Measurements from ENCODE around the gene NXPH1.
"Not testable (repeated sequence)": the region's sequence is repeated elsewhere in the genome, so short reads cannot be mapped to it uniquely, and the experiment has no call there.

The NXPH1 gene

DNA sequence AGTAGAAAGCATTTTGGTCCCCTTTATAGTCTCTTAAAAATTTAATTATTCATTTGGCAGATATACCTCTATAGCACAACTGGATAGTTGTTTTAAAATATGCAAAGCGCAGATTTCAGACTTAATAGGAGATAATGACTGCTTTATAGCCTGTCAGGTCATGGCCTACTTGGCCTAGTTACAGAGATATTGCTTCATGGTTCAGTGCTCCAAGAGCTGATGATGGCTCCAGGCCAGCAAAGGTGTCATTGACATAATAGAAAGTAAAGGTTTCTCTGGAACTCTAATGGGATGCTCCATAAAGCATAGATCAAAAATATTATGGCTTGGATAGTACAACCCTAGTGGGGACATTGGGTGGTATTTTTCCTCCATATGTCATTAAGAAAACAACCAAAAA lies 285.7 kb downstream of the NXPH1 start:
- DNase-seq (ENCODE audit: low read depth) = no peak

DNA sequence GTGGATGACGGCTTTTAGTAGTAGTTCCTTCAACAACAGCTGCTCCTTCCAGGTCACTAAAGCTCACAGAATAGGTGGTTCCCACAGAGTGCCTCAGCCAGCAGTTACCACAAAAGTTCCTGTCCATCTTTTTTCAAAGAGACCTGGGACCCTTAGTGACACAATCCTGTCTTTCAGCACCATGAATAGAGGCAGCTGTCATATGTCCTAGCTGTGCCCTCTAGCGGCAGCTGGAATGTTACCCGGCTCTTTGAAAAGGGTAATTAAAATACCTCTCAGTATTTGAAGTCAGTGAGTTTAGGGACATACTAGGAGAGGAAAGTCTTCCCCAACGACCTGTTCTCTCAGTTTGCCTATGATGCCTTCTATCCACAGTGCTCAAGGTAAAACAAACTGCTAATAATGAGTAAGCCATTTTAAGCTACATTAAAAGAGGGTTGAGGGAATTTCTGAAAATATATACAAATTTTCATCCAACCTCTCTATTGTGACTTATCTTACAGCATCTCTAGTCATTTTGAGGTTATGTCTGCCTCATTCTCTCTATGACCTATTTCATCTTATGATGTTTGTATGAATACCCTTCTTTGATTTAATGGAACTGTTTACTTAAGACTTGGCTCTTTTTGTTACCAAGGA lies 290.8 kb downstream of the NXPH1 start:
- peak; percentile 1 for DNase-seq (ENCODE audit: low read depth)

DNA sequence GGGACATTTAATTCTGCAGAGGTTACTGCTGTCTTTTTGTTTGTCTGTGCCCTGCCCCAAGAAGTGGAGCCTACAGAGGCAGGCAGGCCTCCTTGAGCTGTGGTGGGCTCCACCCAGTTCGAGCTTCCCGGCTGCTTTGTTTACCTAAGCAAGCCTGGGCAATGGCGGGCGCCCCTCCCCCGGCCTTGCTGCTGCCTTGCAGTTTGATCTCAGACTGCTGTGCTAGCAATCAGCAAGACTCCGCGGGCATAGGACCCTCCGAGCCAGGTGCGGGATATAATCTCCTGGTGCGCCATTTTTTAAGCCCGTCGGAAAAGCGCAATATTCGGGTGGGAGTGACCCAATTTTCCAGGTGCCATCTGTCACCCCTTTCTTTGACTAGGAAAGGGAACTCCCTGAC lies 298.3 kb downstream of the NXPH1 start:
- not testable (repeated sequence) for DNase-seq (ENCODE audit: low read depth)

DNA sequence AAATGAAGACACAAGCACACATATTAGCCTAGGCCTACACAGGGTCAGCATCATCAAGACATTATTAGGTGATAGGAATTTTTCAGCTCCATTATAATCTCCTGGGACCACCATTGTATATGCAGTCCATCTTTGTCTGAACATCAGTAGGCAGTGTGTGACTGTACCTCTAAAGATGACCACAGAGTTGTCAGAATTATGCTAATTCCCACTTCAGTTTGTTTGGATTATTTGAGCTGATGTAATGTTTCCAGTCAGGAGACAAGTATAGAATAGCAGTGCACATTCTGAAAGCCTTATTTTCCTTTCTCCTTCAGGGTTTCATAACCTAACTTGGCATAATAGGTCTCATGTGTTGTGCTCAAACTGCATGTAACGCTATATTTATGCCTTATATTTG lies 306.4 kb downstream of the NXPH1 start:
- no peak for DNase-seq (ENCODE audit: low read depth)

DNA sequence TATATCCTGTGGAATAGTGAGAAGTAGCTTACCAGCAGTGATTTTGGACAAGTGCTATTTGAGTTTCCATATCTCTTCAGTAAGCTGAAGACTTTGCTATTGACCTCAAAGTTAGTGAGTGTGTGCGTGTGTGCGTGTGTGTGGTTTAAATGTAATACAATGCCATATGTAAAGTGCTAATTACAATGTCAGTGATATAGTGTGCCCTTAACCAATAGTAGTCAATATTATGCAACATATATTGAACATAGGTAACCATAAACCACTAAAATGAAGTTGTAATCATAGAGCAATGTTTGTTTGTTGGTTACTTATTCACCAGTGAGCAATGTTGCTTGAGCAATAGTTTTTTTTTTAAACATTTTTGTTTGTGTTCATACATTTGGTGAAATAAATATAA lies 309.4 kb downstream of the NXPH1 start:
- no peak for DNase-seq (ENCODE audit: low read depth)

DNA sequence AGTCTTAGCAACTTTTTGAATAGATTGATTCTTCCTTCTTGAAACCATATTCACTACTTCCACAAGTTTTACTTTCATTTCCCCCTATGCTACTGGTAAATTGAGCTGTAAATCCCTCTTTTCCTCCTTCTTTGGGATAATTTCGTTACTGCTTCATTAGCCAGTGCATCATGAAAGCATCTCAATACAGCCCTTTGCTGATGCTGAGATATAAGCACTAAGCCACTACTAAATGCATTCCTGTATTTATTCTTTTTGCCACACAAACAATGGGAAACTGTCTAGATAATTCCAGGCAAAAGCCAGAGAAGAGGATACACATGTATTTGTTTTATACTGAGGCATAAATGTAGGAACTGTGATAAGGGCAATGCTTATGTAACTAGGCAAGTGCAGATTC lies 313.9 kb downstream of the NXPH1 start:
- no peak for DNase-seq (ENCODE audit: low read depth)

DNA sequence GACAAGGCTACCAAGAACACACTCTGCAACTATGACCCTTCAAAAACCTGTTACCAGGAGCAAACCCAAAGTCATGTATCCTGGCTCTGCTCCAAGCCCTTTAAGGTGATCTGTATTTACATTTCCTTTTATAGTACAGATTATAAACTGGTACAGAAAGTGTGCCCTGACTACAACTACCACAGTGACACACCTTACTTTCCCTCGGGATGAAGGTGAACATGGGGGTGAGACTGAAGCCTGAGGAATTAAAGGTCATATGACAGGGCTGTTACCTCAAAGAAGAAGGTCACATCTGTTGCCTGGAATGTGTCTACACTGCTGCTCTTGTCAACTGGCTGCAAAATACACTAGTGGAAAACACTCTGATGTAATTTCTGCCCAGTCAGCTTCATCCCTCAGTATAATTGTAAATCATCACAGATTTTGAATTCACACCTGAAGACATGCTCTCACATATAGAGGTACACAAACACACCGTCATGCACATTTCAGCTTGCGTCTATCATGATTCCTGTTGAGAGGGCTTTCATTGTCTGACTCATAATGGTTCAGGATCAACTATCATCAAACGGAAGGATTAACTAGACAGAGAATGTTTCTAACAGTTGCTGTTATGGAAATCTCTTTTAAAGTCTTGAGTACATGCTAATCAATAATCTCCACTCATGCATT lies 318.3 kb downstream of the NXPH1 start:
- DNase-seq (ENCODE audit: low read depth) = no peak

DNA sequence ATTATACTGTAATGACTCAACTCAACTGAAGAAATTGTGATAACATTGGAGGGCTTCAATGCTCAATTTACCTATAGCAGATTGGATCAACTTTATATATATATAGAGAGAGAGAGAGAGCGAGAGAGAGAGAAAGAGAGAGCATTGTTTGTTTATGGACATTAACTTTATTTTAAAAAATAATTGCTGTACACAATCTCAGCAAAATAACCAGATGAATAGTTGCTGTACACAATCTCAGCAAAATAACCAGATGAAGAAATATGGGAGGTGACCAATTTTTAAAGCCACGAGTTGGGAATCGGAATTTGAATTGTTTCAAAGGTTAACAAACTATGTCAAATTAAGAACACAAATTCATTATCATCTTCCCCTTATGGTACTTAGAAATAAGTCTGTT lies 319.9 kb downstream of the NXPH1 start:
- no peak for DNase-seq (ENCODE audit: low read depth)

DNA sequence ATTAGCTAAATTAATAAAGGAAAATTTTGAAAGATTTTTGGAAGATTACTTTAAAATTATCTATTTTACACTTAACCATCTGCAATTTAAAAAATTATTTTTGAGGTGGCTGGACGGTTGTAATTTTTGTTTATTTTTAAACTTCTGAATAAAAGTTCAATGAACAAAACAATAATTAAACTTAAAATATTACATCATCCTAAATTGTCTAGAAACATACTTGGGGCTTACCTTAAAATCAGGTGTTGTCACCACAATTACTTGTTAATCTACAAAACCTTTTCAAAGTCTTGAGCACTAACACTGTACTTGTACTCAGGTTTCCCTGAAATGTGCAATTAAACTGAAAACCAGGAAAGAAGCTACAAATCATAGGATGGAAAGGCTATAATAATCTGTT lies 328.3 kb downstream of the NXPH1 start:
- no peak for DNase-seq (ENCODE audit: low read depth)

DNA sequence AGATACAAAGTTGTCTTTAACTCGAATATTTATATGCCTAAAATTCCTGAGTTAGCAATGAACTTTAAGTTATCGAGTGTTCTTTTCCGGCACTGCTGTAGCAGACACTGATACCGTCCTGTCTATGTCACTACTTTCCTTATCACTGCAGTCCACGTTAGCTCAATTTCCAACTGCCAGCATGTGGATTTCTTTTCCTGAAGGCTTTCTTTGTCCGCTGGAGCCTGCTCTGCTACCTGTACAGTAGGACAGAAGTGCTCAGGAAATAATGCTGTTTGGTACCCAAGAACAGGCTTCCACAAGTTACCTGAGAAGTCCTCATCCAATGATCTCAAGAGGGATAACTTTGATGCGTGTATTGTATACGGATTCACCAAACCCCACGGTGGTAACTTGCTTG lies 329.4 kb downstream of the NXPH1 start:
- no peak for DNase-seq (ENCODE audit: low read depth)

DNA sequence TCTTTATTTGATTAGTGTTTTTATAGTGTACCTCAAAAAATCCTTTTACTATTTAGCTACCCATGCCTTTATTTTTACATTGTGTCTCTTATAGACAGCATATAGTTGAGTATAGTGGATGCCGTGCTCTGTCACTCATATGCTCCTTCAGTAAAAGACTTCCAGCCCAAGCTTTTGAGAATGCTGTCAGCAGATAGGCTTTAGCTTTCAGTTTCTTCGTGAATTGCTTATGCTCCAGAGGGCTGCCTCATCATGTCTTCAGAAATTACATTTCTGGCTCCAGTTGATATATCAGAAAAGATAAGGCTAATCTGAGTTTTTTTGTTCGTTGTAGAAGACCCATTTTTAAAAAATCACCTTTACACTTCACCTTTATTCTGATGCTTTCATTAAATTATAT lies 332.0 kb downstream of the NXPH1 start:
- DNase-seq (ENCODE audit: low read depth) = no peak

DNA sequence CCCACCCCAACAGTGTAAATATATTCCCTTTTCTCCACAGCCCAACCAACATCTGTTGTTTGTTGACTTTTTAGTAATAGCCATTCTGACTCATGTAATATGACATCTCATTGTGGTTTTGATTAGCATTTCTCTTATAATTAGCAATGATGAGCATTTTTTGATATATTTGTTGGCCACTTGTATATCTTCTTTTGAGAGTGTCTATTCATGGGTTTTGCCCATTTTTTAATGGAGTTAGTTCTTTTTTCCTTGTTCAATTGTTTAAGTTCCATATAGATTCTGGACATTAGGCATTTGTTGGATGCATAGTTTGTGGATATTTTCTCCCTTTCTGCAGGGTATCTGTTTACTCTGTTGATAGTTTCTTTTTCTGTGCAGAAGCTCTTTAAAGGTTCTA lies 340.1 kb downstream of the NXPH1 start:
- DNase-seq (ENCODE audit: low read depth) = no peak

DNA sequence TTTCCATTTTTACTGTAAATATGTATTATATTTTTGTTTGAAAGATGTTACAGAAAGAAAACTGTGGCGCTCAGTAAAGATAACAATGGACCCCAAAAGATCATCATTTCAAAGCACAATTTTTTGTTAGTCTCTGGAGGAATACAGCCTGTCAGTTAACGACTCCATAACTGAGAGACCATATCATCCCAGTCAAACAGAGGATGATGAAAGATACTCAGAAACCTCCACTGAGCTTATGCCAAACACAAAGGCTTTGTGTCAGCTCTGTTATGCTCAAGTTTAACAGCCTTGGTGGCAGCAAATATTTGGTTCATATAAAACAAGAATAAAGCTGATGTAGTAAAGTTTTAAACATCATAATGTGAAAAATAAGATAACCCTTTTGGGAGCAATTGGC lies 345.1 kb downstream of the NXPH1 start:
- DNase-seq (ENCODE audit: low read depth) = no peak

DNA sequence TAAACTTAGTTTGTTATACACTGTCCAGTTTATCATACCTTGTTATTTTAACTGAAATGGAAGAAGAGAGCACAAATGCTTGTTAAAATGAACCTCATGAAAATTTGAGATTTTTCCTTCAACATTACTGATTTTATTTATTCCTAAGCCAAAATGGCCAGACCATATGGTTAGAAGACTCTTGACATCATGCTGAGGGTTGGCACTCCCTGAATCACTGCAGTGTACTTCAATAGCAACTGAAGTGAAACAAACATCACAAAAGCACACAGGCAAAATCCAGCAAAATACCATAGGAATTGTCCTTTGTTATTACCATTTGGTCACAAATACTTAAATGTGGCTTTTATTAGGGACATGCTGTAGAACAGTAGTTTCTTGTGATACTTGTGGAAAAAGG lies 347.8 kb downstream of the NXPH1 start:
- no peak for DNase-seq (ENCODE audit: low read depth)

DNA sequence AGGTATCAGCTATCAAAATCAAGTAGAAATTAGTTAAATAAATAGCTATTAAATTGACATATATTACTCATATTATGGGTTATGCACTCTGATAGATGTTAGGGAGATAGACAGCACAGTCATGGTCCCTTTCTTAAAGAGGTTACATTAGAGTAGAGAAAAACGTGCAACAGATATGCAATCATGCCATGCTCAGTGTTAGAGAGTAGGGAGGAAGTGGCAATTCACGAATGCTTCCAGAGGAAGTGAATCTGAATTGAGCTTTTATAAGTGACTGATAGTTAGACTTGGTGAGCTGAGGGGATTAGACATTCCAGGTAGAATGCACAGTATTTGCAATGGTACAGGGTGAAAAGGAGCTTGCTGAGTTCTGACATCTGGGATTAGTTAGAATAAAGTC lies 349.8 kb downstream of the NXPH1 start:
- no peak for DNase-seq (ENCODE audit: low read depth)

DNA sequence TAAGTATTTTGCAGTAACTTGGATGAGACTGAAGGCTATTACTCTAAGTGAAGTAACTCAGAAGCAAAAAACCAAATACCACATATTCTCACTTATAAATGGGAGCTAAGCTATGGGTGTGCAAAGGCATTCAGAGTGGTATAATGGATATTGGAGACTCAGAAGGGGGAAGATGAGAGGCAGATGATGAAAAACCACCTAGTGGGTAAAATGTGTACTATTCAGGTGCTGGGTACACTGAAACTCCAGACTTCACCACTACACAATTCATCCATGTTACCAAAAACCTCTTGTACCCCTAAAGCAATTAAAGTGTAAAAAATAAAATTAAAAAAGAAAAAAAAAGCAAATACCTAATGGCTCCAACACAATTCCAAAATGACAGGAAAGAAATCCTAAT lies 351.7 kb downstream of the NXPH1 start:
- no peak for DNase-seq (ENCODE audit: low read depth)

DNA sequence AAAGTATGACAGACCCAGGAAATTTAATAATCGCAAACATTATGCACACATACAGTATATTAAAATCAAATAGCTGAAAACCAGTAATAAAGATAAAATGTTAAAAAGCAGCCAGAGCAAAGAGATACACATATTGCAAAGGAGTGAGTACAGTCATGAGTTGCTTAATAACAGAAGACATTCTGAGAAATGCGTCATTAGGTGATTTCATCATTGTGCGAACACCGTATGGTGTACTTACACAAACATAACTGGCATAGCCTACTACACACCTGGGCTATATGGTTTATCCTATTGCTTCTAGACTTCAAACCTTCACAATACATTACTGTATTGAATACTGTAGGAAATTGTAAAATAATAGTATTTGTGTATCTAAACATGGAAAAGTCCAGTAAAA lies 367.6 kb downstream of the NXPH1 start:
- DNase-seq (ENCODE audit: low read depth) = no peak
